HG02973 (cell line): ENCODE results near the gene OTOP1.
"Not testable (repeated sequence)": the region's sequence is repeated elsewhere in the genome, so short reads cannot be mapped to it uniquely, and the experiment has no call there.

ENCODE experiments used
- ATAC-seq: cut with Tn5 transposase; IDR thresholded peaks from one replicate; pipeline ENCODE4 v1.9.1; 2021; ENCODE audit warnings: moderate library complexity; ENCODE audit not compliant: unreplicated experiment

OTOP1 gene, protein sequence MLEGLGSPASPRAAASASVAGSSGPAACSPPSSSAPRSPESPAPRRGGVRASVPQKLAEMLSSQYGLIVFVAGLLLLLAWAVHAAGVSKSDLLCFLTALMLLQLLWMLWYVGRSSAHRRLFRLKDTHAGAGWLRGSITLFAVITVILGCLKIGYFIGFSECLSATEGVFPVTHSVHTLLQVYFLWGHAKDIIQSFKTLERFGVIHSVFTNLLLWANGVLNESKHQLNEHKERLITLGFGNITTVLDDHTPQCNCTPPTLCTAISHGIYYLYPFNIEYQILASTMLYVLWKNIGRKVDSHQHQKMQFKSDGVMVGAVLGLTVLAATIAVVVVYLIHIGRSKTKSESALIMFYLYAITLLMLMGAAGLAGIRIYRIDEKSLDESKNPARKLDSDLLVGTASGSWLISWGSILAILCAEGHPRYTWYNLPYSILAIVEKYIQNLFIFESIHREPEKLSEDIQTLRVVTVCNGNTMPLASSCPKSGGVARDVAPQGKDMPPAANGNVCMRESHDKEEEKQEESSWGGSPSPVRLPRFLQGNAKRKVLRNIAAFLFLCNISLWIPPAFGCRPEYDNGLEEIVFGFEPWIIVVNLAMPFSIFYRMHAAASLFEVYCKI

DNA sequence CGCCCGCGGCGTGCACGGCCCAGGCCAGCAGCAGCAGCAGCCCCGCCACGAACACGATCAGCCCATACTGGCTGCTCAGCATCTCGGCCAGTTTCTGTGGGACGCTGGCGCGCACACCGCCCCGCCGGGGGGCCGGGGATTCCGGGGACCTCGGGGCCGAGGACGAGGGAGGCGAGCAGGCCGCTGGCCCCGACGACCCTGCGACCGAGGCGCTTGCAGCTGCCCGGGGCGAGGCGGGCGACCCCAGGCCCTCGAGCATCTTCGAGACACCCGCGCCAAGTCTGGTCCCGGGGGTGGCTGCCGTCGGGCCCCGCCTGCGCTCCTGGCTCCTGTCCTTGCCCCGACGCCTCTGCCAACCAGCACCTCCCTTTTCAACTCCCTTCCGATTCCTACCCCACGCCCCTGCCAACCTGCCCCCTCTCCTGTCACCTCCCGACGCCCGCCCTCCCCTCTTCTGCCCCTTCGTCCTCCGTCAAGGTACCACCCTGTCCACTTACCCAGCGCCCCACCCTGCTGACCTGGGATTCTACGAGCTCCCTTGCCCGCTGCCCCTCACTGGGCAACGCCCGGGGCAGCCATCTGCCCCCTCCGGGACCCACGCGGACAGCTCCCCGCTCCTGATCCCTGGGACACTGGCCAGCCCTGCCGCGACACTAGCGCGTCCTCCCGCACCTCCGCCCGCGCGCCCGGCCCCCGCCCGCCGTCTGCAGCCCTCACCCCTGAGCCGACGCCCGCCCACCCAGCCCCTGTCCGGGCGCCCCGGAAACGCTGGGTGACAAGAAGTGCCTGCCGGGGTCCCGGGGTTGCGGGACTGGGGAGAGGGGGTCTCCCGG, at the start of gene OTOP1:
Gene OTOP1 (minus strand): TSS at position 324 of the 833 bp plus-strand sequence. CDS start 65 bp downstream, at position 259.
- no peak for ATAC-seq

DNA sequence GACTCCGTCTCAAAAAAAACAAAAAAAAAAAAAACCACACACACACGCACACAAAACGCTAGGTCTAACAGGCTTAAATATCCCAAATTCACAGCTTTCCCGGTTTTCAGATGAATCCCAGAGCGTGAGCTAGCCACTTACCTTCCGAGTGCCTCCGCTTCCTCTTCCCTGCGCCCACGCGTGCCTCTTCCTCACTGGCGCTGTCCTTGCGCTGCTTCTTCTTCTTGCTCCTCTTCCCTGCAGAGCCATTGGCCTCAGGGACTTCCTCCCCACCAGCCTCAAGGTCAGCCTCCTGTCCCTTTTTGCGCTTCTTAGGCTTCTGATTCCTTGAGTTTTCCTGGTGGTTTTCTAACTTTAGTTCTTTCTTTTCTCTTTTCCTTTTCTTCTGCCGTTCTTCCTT, 47.5 kb upstream of the OTOP1 start:
- ATAC-seq: no peak

DNA sequence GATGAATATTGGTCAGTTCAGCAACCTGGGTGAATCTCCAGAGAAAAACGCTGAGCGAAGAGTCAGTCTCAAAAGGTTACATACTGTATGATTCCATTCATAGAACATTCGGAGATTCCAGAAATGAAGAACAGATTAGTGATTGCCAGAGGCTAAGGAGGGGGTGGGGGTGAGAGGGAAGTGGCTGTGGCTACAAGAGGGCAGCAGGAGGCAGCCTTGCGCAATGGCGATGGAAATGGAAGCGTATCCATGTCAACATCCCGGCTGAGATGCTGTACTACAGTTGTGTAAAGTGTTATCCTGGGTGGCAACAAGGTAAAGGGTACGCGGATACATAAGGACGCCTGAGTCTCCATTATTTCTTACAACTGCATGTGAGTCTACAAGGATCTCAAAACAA, 45.2 kb upstream of the OTOP1 start:
- no peak for ATAC-seq

DNA sequence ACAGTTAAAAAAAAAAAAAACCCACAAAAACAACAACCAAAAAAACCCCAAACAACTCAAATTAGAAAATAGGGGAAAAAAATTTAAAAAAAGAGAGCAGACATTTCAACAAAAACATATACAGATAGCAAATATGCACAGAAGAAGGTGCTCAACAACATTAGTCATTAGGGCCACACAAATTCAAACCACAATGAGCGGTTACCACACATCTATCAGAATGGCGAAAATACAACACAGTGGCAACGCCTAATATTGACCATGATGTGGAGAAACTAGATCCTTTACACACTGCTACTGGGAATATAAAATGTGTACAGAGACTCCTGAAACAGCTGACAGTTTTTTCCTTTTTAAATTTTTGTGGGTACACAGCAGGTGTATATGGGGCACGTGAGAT, 43.8 kb upstream of the OTOP1 start:
- ATAC-seq: no peak

DNA sequence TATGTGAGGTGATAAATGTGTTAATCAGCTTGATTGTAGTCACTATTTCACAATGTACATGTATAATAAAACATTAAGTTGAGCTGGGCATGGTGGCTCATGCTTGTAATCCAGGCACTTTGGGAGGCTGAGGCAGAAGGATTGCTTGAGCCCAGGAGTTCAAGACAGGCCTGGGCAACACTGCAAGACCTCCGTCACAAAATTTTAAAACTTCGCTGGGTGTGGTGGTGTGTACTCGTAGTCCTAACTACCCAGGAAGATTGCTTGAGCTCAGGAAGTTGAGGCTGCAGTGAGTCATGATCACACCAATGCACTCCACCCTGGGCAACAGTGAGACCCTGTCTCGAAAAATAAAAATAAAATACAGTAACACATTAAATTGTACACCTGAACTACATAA, 43.1 kb upstream of the OTOP1 start:
- no peak for ATAC-seq

DNA sequence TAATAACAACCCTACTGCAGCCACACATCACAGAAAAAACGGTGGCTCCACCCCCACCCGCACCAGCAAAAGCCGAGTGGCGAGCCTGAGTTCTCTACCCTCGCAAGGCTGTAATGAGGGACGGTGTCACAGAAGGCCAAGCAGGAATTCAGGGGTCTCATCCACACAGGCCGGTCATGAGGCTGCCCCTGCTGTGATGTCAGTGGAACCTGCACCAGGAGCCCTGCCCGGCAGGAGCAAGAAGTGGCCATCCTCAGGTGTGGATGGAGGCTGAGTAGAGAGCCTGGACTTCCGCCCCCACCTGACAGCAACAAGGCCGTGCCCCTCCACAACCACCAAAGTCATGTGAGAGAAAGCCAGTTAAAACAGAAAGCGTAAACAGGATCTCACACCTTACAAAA, 42.6 kb upstream of the OTOP1 start:
- no peak for ATAC-seq

DNA sequence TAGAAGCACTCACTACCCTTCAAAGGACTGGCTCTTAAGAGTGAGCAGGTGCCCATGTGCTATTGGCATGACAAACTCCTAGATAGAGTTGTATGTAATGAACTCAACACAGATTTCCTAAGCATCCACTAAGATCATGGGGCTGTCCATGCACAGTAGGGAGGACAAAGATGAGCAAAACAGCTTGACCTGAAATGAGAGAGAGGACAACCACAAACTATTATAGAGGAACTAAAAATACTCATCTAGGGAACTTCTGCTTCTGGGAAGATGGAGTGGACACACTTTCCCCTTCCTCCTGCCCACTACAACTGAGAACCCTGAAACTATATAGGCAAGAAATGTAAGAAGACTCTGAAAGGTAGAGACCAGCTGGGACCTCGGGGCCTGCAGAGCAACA, 42.0 kb upstream of the OTOP1 start:
- ATAC-seq: no peak

DNA sequence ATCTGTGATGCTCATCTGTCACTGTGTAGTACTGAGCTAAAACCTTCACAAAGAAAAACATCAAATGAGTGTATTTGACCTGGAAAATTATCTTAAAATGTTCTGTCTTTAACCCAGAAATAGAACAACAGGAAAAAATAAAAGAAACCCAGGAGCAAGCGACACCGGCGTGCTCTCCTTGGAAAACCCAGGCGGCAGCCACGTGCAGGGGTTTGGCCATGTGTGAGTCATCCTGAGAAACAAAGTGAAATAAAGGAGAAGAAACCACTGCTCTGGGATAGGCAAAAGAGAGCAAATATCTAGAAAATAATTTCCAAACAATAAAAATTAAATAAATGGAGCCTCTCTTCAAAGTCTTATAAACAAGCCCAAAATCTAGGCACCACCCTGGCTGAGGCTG, 41.3 kb upstream of the OTOP1 start:
- no peak for ATAC-seq

DNA sequence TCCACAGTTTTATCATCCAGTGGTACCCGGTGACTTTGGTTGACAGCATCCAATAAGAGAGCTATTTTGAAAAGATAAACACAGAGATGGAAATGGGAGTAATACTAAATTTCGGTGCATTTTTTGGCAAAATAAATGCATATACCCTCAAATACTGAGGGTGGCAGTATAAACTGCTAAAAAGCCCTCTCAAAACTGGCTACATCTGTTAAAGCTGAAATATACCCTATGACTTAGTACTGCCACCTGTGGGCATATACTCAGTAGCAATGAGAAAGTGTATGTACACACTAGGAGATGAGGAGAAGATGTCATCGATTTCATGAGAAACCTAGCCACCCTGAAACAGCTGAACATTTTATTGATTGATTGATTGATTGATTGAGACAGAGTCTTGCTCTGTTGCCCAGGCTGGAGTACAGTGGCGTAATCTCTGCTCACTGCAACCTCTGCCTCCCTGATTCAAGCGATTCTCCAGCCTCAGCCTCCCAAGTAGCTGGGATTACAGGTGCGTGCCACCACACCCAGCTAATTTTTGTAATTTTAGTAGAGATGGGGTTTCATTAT, 33.5 kb upstream of the OTOP1 start:
- ATAC-seq: peak; percentile 62

DNA sequence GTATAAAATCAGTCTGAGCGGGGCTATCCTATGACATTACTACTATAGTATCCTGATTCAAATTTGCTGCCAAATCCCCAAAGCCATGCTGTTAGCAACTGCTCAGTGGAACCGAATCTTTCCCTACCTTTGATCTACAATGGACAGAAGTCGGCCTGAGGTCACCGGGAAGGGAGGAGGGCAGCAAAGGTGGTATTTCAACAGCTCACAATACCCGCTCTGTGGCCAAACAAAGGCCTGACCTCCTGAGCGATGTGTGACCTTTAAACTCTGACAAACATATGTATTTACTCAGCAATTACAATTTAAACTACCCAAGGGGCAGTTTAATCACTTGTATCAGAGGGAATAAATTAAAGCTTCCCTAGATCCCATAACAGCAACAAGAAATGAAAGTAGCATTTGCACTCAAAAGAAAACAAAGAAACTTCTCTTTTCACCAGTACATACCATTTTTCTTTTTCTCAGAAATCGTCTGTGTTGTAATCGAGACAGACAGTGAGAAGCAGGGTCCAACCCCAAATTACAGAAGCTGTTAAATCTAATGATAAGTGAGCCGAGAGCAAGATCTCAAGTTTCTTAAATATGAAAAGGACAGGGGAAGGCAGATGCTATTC, 32.9 kb upstream of the OTOP1 start:
- ATAC-seq: no peak

DNA sequence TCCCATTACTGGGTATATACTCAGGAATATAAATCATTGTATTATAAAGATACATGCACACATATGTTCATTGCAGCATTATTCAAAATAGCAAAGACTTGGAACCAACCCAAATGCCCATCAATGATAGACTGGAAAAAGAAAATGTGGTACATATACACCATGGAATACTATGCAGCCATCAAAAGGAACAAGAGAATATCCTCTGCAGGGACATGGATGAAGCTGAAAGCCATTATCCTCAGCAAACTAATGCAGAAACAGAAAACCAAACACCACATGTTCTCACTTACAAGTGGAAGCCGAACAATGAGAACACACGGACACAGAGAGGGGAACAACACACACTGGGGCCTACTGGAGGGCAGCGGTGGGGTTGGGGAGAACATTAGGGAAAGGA, 31.0 kb upstream of the OTOP1 start:
- ATAC-seq: not testable (repeated sequence)

DNA sequence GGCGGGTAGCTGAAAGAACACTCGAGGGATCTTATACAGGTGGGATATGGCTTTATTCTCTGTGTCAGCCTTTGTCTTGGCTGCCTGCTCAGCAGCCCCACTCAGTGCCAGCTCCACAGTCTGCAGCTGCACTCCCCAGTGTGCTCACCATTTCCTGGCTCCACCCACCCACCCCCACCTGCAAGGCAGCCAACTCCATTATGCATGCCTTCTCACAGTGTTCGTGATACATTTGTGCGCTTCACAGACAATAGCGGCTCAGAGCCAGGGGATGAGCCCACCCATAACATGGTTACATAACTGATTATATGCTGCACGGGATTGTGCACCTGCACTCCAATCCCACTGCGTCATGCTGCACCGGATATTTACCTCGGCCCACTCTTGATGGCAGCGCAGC, 30.1 kb upstream of the OTOP1 start:
- ATAC-seq: no peak

DNA sequence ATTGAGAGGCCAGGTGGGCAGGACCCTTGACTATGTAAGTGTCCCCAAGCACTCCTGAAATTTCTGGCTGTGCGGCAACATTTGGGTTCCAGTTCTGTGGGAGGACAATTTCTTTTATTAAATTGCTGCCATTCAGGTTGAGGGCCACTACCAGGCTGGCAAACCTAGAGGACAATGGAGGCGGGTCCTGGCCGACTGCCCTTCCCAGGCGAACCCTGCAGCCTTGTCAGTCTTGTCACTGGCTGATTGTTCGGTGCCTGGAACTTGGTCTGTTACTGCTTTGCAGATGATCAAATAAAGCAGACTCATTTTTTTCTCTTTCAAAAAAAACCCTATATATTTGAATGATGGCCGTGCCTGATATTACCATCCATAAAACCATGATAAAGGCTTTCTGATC, 27.9 kb upstream of the OTOP1 start:
- no peak for ATAC-seq

DNA sequence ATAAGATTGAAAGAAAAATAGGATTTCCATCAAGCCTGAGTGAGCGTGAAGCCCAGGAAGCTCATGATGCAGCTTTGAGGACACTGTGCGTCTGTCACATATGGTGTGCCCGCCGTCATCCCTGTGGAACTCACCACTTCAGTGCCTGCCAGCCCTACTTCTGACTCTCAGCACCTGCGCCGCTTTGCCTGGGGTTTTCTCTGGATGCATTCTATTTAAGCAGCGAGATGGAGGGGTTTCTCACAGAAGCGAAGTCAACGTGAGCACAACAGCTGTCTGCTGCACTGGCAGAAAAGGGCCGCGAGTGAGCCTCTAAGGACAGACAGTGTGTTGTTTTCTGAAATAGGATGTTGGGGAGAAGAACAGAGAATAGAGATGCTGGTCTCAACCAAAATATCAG, 27.5 kb upstream of the OTOP1 start:
- no peak for ATAC-seq

DNA sequence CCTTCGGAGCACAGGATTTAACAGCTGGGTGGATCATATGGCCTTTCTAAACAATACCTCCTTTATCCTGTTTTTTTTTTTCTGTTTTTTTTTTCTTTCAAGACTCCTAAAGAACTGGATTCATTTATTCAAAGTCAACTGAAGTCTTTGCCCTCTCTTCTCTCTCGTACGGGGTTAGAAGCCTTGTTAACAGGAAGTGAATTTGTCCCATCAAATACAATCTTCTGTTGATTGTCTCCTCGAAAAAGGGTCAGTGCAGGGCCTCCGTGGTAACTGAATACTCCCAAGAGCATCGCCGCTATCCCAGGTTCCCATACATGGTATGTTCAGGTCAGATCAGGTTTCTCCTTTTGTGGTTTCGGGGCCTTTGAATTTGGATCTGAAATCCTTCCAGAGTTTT, 23.1 kb upstream of the OTOP1 start:
- ATAC-seq: no peak

DNA sequence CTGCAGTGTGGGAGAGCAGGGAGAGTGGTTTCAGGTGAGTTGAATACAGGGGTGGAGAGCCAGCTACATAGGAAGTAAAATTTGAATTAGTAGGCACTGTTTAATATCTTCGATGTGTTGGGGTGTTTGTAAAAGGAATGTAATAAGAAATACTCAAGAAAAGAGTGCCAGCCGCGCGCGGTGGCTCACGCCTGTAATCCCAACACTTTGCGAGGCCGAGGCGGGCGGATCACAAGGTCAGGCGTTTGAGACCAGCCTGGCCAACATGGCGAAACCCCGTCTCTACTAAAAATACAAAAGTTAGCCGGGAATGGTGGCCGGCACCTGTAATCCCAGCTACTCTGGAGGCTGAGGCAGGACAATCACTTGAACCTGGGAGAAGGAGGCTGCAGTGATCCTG, 22.6 kb upstream of the OTOP1 start:
- ATAC-seq: not testable (repeated sequence)

DNA sequence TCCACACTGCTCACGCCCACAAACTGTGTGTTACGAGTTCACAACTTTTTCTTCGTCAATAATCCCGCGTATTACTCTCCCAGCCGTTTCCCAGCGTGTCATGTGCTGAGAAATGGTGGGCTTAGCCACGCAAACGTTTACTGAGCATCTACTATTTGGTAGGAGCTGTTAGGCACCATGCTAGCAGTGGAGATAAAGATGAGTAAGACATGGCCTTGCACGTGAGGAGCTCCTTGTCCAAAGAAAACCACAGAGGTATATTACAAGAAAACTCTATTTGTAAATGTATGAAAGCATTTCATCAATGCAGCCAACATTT, 22.1 kb upstream of the OTOP1 start:
- no peak for ATAC-seq

DNA sequence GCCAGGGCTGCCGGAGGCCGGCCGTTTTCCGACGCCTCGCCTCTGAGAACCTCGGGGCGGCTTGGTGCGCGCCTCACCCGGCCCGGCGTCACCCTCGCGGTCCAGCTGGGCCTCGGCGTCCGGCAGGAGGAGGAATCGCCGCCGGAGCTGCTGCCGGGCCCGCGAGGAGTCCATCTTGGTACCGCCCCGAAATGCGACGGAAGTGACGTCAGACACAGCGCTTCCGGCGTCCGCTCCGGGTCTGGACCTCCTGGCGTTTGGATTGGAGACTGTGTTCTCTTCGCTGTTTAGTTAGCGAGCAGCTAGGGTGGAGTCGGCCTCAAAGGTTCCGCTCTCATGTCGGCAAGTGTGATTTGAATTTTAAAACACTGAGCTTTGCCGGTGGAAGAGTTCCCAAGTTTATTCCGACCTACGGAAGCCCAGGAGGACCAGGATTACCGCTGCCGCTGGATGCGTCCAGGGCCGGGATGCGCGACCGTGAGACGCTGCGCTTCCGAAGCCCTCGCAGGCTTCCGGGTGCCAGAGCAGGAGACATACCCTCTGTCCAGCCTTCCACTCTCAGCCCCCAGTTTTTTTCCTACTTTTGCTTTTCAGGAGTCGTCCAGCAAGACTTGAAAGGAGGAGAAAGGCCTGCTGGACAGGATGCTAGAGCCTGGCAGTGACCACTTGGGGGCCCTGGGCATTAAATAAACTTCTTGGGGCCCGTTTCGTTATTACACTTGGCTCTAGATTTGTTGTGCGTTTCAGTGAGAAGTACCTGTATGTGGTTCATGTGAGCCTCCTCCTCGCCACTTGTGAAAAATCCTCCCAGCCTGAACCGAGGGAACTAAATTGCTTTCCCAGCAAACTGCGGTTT, 21.5 kb upstream of the OTOP1 start, which contains the start of gene TMEM128:
Gene TMEM128 (minus strand): TSS at position 195 of the 856 bp plus-strand sequence. CDS start 21 bp downstream, at position 174.
- peak; percentile 93 for ATAC-seq

DNA sequence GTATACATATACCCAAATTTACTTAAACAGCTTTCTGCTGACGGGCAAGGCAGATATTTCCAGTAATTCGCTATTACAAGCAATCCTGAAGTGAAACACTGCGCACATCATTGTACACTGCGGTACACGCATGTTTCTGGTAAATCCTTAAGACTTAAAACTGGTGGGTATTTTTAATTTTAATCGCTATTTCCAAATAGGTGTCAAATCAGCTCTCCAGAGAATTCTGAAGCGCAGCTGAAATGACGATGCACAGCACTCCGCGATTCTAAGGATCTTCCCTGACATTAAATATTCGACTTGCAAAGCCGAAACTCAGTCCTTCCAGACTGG, 20.9 kb upstream of the OTOP1 start:
- ATAC-seq: peak; percentile 9

DNA sequence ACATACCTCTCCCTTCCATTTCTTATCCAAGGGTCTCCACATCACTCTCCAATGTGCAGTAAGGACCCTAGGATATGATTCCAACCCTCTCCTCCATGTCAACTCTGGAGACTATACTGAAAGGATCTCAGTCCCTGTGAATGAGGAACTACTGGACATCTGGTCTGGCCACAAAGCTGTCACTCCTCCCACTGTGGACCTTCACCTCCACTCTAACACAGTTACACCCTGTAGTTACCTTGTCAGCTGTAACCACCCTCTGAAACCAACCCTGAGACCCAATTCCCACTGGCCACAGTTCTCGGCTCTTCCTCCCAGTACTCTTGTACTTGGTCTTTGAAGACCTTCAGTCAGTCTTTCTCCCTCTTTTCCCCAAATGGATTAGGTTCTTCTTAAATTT, 18.4 kb upstream of the OTOP1 start:
- no peak for ATAC-seq
